GM21423 (cell line): Measurements from ENCODE around the gene KCNS3.

Source experiments
- ATAC-seq: cut with Tn5 transposase; IDR thresholded peaks from one replicate; pipeline ENCODE4 v1.9.1; 2021; ENCODE audit warnings: mild to moderate bottlenecking, moderate library complexity; ENCODE audit not compliant: unreplicated experiment

The KCNS3 gene

GRCh38 chr2:17878281-17879136 is at the start of gene KCNS3:
KCNS3 (plus strand) TSS chr2:17878667; CDS start chr2:17931009, 52,342 bp downstream.
- peak; percentile 78 for ATAC-seq

- peak; percentile 90 for ATAC-seq
Observed at GRCh38 chr2:17830053-17831034, 48.1 kb upstream of the KCNS3 start.

GRCh38 chr2:17835516-17835915 is 43.0 kb upstream of the KCNS3 start:
- ATAC-seq: no peak

- no peak for ATAC-seq
Observed at GRCh38 chr2:17839959-17840358, 38.5 kb upstream of the KCNS3 start.

- no peak for ATAC-seq
Observed at GRCh38 chr2:17843457-17843856, 35.0 kb upstream of the KCNS3 start.

GRCh38 chr2:17845806-17846205 is 32.7 kb upstream of the KCNS3 start:
- no peak for ATAC-seq

GRCh38 chr2:17846676-17847075 is 31.8 kb upstream of the KCNS3 start:
- ATAC-seq: no peak

GRCh38 chr2:17847236-17847635 is 31.2 kb upstream of the KCNS3 start:
- no peak for ATAC-seq

- ATAC-seq: no peak
Observed at GRCh38 chr2:17849275-17849674, 29.2 kb upstream of the KCNS3 start.

GRCh38 chr2:17850151-17850550 is 28.3 kb upstream of the KCNS3 start:
- no peak for ATAC-seq

- ATAC-seq: peak; percentile 73
Observed at GRCh38 chr2:17851731-17852585, 26.5 kb upstream of the KCNS3 start.

GRCh38 chr2:17853799-17854198 is 24.7 kb upstream of the KCNS3 start:
- no peak for ATAC-seq

- no peak for ATAC-seq
Observed at GRCh38 chr2:17857021-17857420, 21.4 kb upstream of the KCNS3 start.

GRCh38 chr2:17858064-17858463 is 20.4 kb upstream of the KCNS3 start:
- no peak for ATAC-seq

- ATAC-seq: no peak
Observed at GRCh38 chr2:17863539-17863938, 14.9 kb upstream of the KCNS3 start.

- ATAC-seq: no peak
Observed at GRCh38 chr2:17864676-17865075, 13.8 kb upstream of the KCNS3 start.

- ATAC-seq: no peak
Observed at GRCh38 chr2:17867133-17867532, 11.3 kb upstream of the KCNS3 start.

GRCh38 chr2:17869128-17869527 is 9.3 kb upstream of the KCNS3 start:
- ATAC-seq: no peak

- ATAC-seq: no peak
Observed at GRCh38 chr2:17871639-17872038, 6.8 kb upstream of the KCNS3 start.

GRCh38 chr2:17873021-17873420 is 5.4 kb upstream of the KCNS3 start:
- no peak for ATAC-seq

- no peak for ATAC-seq
Observed at GRCh38 chr2:17876590-17876989, 1.9 kb upstream of the KCNS3 start.
